HG02759 (cell line): ENCODE measurements around the gene PLPP6.
A peak's percentile ranks its signal among the peaks of the same experiment; 100 is the strongest.

Experiments used
- ATAC-seq: cut with Tn5 transposase; IDR thresholded peaks from one replicate; pipeline ENCODE4 v1.9.1; 2021; ENCODE audit warnings: mild to moderate bottlenecking, moderate library complexity; ENCODE audit not compliant: unreplicated experiment

Gene PLPP6

GRCh38 chr9:4661611-4662010, 483 bp upstream of the PLPP6 start:
- ATAC-seq = no peak

GRCh38 chr9:4662989-4663792, 1.1 kb downstream of the PLPP6 start:
- ATAC-seq = no peak

GRCh38 chr9:4663956-4664355, 1.9 kb downstream of the PLPP6 start:
- ATAC-seq = no peak

- ATAC-seq = no peak
These were observed 3.3 kb downstream of the PLPP6 start for GRCh38 chr9:4665357-4665756.

GRCh38 chr9:4666042-4666699, 4.1 kb downstream of the PLPP6 start, which contains the start of gene SPATA6L:
TSS of gene SPATA6L (minus strand) at chr9:4666480. CDS start at chr9:4666250, 230 bp downstream.
- peak; percentile 46 for ATAC-seq

- no peak for ATAC-seq
These were observed 5.6 kb downstream of the PLPP6 start for GRCh38 chr9:4667681-4668080.

- no peak for ATAC-seq
These were observed 6.5 kb downstream of the PLPP6 start for GRCh38 chr9:4668604-4669003.

GRCh38 chr9:4669890-4670289, 7.8 kb downstream of the PLPP6 start:
- ATAC-seq = no peak

- ATAC-seq = no peak
These were observed 8.5 kb downstream of the PLPP6 start for GRCh38 chr9:4670591-4670990.

- no peak for ATAC-seq
These were observed 9.6 kb downstream of the PLPP6 start for GRCh38 chr9:4671737-4672136.

- ATAC-seq = no peak
These were observed 12.7 kb downstream of the PLPP6 start for GRCh38 chr9:4674783-4675182.

- ATAC-seq = no peak
These were observed 15.3 kb downstream of the PLPP6 start for GRCh38 chr9:4677392-4677791.

- peak; percentile 13 for ATAC-seq
These were observed 16.7 kb downstream of the PLPP6 start for GRCh38 chr9:4678679-4679267.

- ATAC-seq = peak; percentile 97
These were observed 17.4 kb downstream of the PLPP6 start, which contains the start of gene CDC37L1 for GRCh38 chr9:4679268-4680172. TSS of gene CDC37L1 (plus strand) at chr9:4679569. CDS start at chr9:4679768, 199 bp downstream.

GRCh38 chr9:4680173-4680525, 18.1 kb downstream of the PLPP6 start:
- ATAC-seq = no peak

GRCh38 chr9:4680750-4681149, 18.7 kb downstream of the PLPP6 start:
- ATAC-seq = no peak

GRCh38 chr9:4684820-4685219, 22.7 kb downstream of the PLPP6 start:
- ATAC-seq = no peak

GRCh38 chr9:4686112-4686511, 24.0 kb downstream of the PLPP6 start:
- no peak for ATAC-seq

GRCh38 chr9:4686584-4686983, 24.5 kb downstream of the PLPP6 start:
- no peak for ATAC-seq

GRCh38 chr9:4689021-4689420, 26.9 kb downstream of the PLPP6 start:
- ATAC-seq = no peak

GRCh38 chr9:4689687-4690104, 27.6 kb downstream of the PLPP6 start:
- peak; percentile 68 for ATAC-seq
